Panc1 (cell line): ENCODE data around the gene PPP1R9A.

Source experiments
- POLR2AphosphoS5 ChIP-seq: IDR thresholded peaks from 2 replicates; pipeline ENCODE4 v1.6.1; 2012; ENCODE audit warnings: mild to moderate bottlenecking, low read depth, low read length, moderate library complexity
- TF ChIP-seq, protein P1 (sequence below): fragments of 450-650 bp; IDR thresholded peaks from 2 replicates; pipeline ENCODE4 v1.5.1; 2017; ENCODE audit warnings: mild to moderate bottlenecking

DNA sequence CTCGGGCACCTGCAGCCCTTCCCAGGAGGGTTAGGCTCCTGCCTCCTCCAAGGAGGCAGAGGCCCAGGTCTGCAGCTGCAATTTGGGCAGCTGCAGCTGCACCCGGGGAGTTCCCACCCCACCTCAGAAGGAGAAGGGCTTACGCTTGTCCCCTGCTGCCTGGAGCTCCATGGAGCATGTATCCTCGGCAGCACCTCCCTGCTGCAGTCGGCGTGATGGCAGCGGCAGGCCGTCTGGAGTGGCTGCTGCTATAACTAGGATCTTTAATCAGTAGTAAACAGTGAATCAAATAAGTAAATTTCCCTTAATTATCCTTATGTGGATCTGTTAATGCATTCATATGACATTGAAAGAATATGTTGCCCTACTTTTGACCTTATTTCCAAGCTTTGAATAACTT is 250.0 kb downstream of the PPP1R9A start:
- TF ChIP-seq, protein P1, sequence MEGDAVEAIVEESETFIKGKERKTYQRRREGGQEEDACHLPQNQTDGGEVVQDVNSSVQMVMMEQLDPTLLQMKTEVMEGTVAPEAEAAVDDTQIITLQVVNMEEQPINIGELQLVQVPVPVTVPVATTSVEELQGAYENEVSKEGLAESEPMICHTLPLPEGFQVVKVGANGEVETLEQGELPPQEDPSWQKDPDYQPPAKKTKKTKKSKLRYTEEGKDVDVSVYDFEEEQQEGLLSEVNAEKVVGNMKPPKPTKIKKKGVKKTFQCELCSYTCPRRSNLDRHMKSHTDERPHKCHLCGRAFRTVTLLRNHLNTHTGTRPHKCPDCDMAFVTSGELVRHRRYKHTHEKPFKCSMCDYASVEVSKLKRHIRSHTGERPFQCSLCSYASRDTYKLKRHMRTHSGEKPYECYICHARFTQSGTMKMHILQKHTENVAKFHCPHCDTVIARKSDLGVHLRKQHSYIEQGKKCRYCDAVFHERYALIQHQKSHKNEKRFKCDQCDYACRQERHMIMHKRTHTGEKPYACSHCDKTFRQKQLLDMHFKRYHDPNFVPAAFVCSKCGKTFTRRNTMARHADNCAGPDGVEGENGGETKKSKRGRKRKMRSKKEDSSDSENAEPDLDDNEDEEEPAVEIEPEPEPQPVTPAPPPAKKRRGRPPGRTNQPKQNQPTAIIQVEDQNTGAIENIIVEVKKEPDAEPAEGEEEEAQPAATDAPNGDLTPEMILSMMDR: no peak
- no peak for TF ChIP-seq POLR2AphosphoS5
